SK-N-SH treated with all-trans-retinoic acid at 6 μM for 48 hours (cell line): ENCODE measurements around the gene ADI1.

Source experiments
- ATAC-seq: fragments of 200-7000 bp; cut with Tn5 transposase; 3 replicates; pipeline ENCODE4 v1.9.1; 2020; ENCODE audit warnings: mild to moderate bottlenecking, moderate library complexity
- ARNTL ChIP-seq: fragments of 450-650 bp; formaldehyde crosslinking; IDR thresholded peaks from 2 replicates; pipeline ENCODE4 v1.5.0; 2020; ENCODE audit warnings: low read depth, mild to moderate bottlenecking, moderate library complexity, borderline replicate concordance
- BACH2 ChIP-seq: fragments of 250-450 bp; sonication (Bioruptor Pico); IDR thresholded peaks from 2 replicates; pipeline ENCODE4 v1.9.0; 2021; ENCODE audit warnings: mild to moderate bottlenecking, borderline replicate concordance
- CREB5 ChIP-seq: fragments of 250-450 bp; sonication (Bioruptor Pico); IDR thresholded peaks from 2 replicates; pipeline ENCODE4 v1.5.1; 2020; ENCODE audit warnings: low read depth, mild to moderate bottlenecking, moderate library complexity
- CSDC2 ChIP-seq: fragments of 250-450 bp; sonication (Bioruptor Pico); IDR thresholded peaks from 2 replicates; pipeline ENCODE4 v1.5.0; 2020; ENCODE audit warnings: mild to moderate bottlenecking, moderate library complexity
- CSRNP3 ChIP-seq: fragments of 250-450 bp; sonication (Bioruptor Pico); IDR thresholded peaks from 2 replicates; pipeline ENCODE4 v1.5.1; 2021; ENCODE audit warnings: mild to moderate bottlenecking, moderate library complexity
- ESRRG ChIP-seq: fragments of 250-450 bp; sonication (Bioruptor Pico); IDR thresholded peaks from 2 replicates; pipeline ENCODE4 v1.6.1; 2021; ENCODE audit warnings: mild to moderate bottlenecking
- GLIS3 ChIP-seq: fragments of 250-450 bp; sonication (Bioruptor Pico); IDR thresholded peaks from 2 replicates; pipeline ENCODE4 v1.5.0; 2020; ENCODE audit warnings: mild to moderate bottlenecking, moderate library complexity
- ISL1 ChIP-seq: fragments of 250-450 bp; sonication (Bioruptor Pico); IDR thresholded peaks from 2 replicates; pipeline ENCODE4 v2.1.2; 2022; ENCODE audit warnings: mild to moderate bottlenecking, moderate library complexity
- OSR1 ChIP-seq: fragments of 250-450 bp; sonication (Bioruptor Pico); IDR thresholded peaks from 2 replicates; pipeline ENCODE4 v1.8.0; 2022; ENCODE audit warnings: moderate library complexity, mild to moderate bottlenecking, inconsistent platforms
- PATZ1 ChIP-seq: fragments of 250-450 bp; sonication (Bioruptor Pico); IDR thresholded peaks from 2 replicates; pipeline ENCODE4 v1.8.0; 2020; ENCODE audit warnings: mild to moderate bottlenecking, moderate library complexity, borderline replicate concordance
- POU6F1 ChIP-seq: fragments of 250-450 bp; sonication (Bioruptor Pico); IDR thresholded peaks from 2 replicates; pipeline ENCODE4 v1.8.0; 2021; ENCODE audit warnings: low read depth, mild to moderate bottlenecking, moderate library complexity, borderline replicate concordance
- PPARA ChIP-seq: fragments of 250-450 bp; sonication (Bioruptor Pico); IDR thresholded peaks from 2 replicates; pipeline ENCODE4 v1.5.0; 2020; ENCODE audit warnings: mild to moderate bottlenecking, borderline replicate concordance
- RARB ChIP-seq: fragments of 250-450 bp; sonication (Bioruptor Pico); IDR thresholded peaks from 2 replicates; pipeline ENCODE4 v1.8.0; 2021; ENCODE audit warnings: mild to moderate bottlenecking, moderate library complexity
- SNAI2 ChIP-seq: fragments of 250-450 bp; sonication (Bioruptor Pico); IDR thresholded peaks from 2 replicates; pipeline ENCODE4 v1.5.0; 2020; ENCODE audit warnings: mild to moderate bottlenecking, moderate library complexity
- TCF4 ChIP-seq: fragments of 250-450 bp; sonication (Bioruptor Pico); IDR thresholded peaks from 2 replicates; pipeline ENCODE4 v1.8.0; 2021; ENCODE audit warnings: mild to moderate bottlenecking, moderate library complexity, borderline replicate concordance
- TOX ChIP-seq: fragments of 250-450 bp; sonication (Bioruptor Pico); IDR thresholded peaks from 2 replicates; pipeline ENCODE4 v1.8.0; 2021; ENCODE audit warnings: mild to moderate bottlenecking, moderate library complexity, borderline replicate concordance
- TSHZ2 ChIP-seq: fragments of 250-450 bp; sonication (Bioruptor Pico); IDR thresholded peaks from 2 replicates; pipeline ENCODE4 v1.5.0; 2020; ENCODE audit warnings: mild to moderate bottlenecking, moderate library complexity
- ZC3H10 ChIP-seq: fragments of 250-450 bp; sonication (Bioruptor Pico); IDR thresholded peaks from 2 replicates; pipeline ENCODE4 v1.5.1; 2021; ENCODE audit warnings: mild to moderate bottlenecking, moderate library complexity
- ZFP3 ChIP-seq: fragments of 250-450 bp; sonication (Bioruptor Pico); IDR thresholded peaks from 2 replicates; pipeline ENCODE4 v1.5.0; 2020; ENCODE audit warnings: mild to moderate bottlenecking, moderate library complexity
- ZFP30 ChIP-seq: fragments of 450-650 bp; formaldehyde crosslinking; IDR thresholded peaks from 2 replicates; pipeline ENCODE4 v1.5.0; 2022; ENCODE audit warnings: mild to moderate bottlenecking, moderate library complexity
- ZNF565 ChIP-seq: fragments of 450-650 bp; formaldehyde crosslinking; conservative IDR thresholded peaks from 2 replicates; pipeline ENCODE4 v1.5.0; 2020; ENCODE audit warnings: low read depth, mild to moderate bottlenecking, moderate library complexity
- ZNF70 ChIP-seq: fragments of 450-650 bp; formaldehyde crosslinking; IDR thresholded peaks from 2 replicates; pipeline ENCODE4 v1.5.0; 2020; ENCODE audit warnings: mild to moderate bottlenecking, moderate library complexity
- ZNF8 ChIP-seq: fragments of 450-650 bp; formaldehyde crosslinking; IDR thresholded peaks from 2 replicates; pipeline ENCODE4 v1.5.0; 2020; ENCODE audit warnings: mild to moderate bottlenecking, moderate library complexity

Gene ADI1

GRCh38 chr2:3534251-3534814 lies 15.0 kb upstream of the ADI1 start:
- no peak for ATAC-seq
- TF ChIP-seq CREB5 (no peak), ESRRG (CRISPR knock-in tag) (no peak), PPARA (CRISPR knock-in tag) (no peak), ZNF8 (CRISPR knock-in tag) (no peak), POU6F1 (CRISPR knock-in tag) (no peak), PATZ1 (no peak), TOX (no peak), OSR1 (CRISPR knock-in tag) (no peak), TCF4 (CRISPR knock-in tag) (no peak), ZNF70 (CRISPR knock-in tag) (no peak), TSHZ2 (CRISPR knock-in tag) (no peak), CSDC2 (CRISPR knock-in tag) (no peak)

GRCh38 chr2:3533836-3534235 lies 14.5 kb upstream of the ADI1 start:
- TF ChIP-seq TSHZ2 (CRISPR knock-in tag) (no peak), CSDC2 (CRISPR knock-in tag) (no peak), ZNF70 (CRISPR knock-in tag) (no peak), ISL1 (CRISPR knock-in tag) (no peak), TOX (no peak), ARNTL (CRISPR knock-in tag) (no peak), ZFP3 (CRISPR knock-in tag) (no peak), SNAI2 (no peak), BACH2 (CRISPR knock-in tag) (no peak), PPARA (CRISPR knock-in tag) (no peak), GLIS3 (CRISPR knock-in tag) (no peak), RARB (CRISPR knock-in tag) (no peak), ZC3H10 (CRISPR knock-in tag) (no peak), TCF4 (CRISPR knock-in tag) (no peak), ZNF8 (CRISPR knock-in tag) (no peak)
- TF ChIP-seq, all 23 proteins: peak for 0
- ATAC-seq = no peak

- no peak for TF ChIP-seq ARNTL (CRISPR knock-in tag)
- no peak for TF ChIP-seq ISL1 (CRISPR knock-in tag)
- no peak for TF ChIP-seq ZC3H10 (CRISPR knock-in tag)
- no peak for TF ChIP-seq CSDC2 (CRISPR knock-in tag)
- TF ChIP-seq ZNF565 = no peak
- no peak for TF ChIP-seq PPARA (CRISPR knock-in tag)
- TF ChIP-seq ZFP3 (CRISPR knock-in tag) = no peak
- no peak for TF ChIP-seq CREB5
- TF ChIP-seq GLIS3 (CRISPR knock-in tag) = no peak
- no peak for TF ChIP-seq ZFP30 (CRISPR knock-in tag)
- no peak for TF ChIP-seq CSRNP3 (CRISPR knock-in tag)
- TF ChIP-seq ESRRG (CRISPR knock-in tag) = no peak
- TF ChIP-seq TCF4 (CRISPR knock-in tag) = no peak
- no peak for ATAC-seq
Measured at GRCh38 chr2:3532941-3533340, 13.6 kb upstream of the ADI1 start.
